CD4-positive, alpha-beta T cell treated with Interleukin-12 subunit alpha and Interleukin-12 subunit beta, for 1 hour (primary cell): Measurements from ENCODE around the gene C2CD4B.

Experiments used
- DNase-seq: peaks from one replicate; pipeline ENCODE4 v3.0.0-alpha.2; 2020

Gene C2CD4B

GRCh38 chr15:62115847-62116246, 49.2 kb downstream of the C2CD4B start:
- no peak for DNase-seq
